ENCODE measurements around the gene NF2. TPM values are rescaled to one million over a fixed set of nuclear protein-coding genes. Genes with fewer than 3 reads are reported as not detected.

Gene NF2
- total RNA-seq, 2 donors from 2014 or later, result 45.7 to 51.4 TPM

DNA sequence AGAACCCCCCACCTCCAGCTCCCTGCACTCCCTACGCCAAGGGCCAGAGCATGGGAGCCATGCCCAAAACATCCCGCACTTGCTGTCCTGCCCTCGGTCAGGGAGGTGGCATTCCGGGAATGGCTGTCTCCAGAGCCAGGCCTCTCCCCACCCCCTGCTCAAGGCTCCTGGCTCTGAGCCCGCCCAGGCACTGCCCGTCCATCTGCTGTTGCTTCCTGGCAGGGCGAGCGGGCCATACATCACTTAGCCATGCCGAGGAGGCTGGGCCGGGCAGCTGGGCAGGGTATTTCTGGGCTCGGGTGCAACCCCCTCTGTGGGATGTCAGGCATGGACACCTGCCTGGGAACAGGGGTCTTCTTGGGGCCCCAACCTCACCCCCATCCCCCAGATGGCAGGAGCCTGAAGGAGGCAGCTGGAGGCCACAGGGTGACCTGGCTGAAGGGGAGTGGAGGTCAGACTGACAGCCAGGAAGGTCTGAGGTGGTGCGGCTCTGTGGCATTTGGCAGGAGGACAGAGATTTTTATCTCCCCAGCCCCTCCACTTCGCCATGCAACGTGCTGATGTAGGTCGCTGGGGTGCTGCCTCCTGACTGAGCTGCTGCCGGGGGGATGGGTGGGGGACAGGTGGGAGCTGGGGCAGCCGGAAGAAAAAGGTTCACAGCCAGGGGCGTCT is 107.6 kb downstream of the NF2 start:
- WGBS, 2 experiments (ENCODE audit: insufficient coverage in 1 of 2, insufficient read length in 1 of 2), result 78 to 88% methylated on average over 5 to 15 of the region's 18 CpGs
- Histone ChIP-seq H3K27ac (ENCODE audit: low read depth, low read length) (no peak overlapping the region), H3K4me3 (ENCODE audit: low read length) (no peak overlapping the region), H3K9me3 (ENCODE audit: control insufficient read depth, low read length) (no peaks in the 10 kb centered on the region), H3K27me3 (ENCODE audit: control insufficient read depth, insufficient read depth, low read length, poor library complexity, severe bottlenecking) (no peaks in the 10 kb centered on the region), H3K9ac (ENCODE audit: extremely low read depth, low read length, poor library complexity, severe bottlenecking) (no peak overlapping the region), H3K36me3 (ENCODE audit: control insufficient read depth, insufficient read depth, low read length) (no peaks in the 10 kb centered on the region), H3K4me1 (ENCODE audit: control insufficient read depth, insufficient read depth, low read length) (no peaks in the 10 kb centered on the region)
- no peak for TF ChIP-seq CTCF (conservative IDR thresholded peaks at IDR 0.05)
- no peaks in the 10 kb centered on the region for H3K9me3 Mint-ChIP-seq
- H3K36me3 Mint-ChIP-seq (ENCODE audit: low read depth), result no peaks in the 10 kb centered on the region
- no peak for DNase-seq
- H3K27ac Mint-ChIP-seq, result no peak overlapping the region
- H3K27me3 Mint-ChIP-seq (ENCODE audit: insufficient read depth), result peaks cover 25% of the 10 kb centered on the region
- H3K4me1 Mint-ChIP-seq, result no peaks in the 10 kb centered on the region
- no peak overlapping the region for H3K4me3 Mint-ChIP-seq

DNA sequence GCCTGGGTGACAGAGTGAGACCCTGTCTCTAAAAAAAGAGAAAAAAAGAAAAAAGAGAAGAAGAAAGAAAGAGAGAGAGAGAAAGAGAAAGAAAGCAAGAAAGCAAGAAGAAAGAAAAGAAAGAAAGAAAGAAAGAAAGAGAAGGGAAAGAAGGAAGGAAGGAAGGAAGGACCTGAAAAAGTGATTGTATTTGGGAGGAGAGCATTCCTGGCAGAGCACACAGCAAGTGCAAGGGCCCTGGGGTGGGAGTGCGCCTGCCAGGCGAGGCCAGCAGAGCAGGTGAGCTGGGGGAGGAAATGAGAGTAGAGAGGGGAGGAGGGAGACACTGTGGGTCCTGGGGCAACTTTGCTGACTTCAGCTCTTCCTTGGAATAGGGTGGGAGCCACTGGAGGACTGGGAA is 108.7 kb downstream of the NF2 start:
- Mint-ChIP-seq H3K27ac (no peak overlapping the region), H3K9me3 (no peaks in the 10 kb centered on the region), H3K36me3 (ENCODE audit: low read depth) (no peaks in the 10 kb centered on the region), H3K4me3 (no peak overlapping the region), H3K4me1 (no peaks in the 10 kb centered on the region), H3K27me3 (ENCODE audit: insufficient read depth) (peaks cover 19% of the 10 kb centered on the region)
- 90 to 93% methylated on average over 2 of the region's 2 CpGs for WGBS, 2 experiments (ENCODE audit: insufficient coverage in 1 of 2, insufficient read length in 1 of 2)
- Histone ChIP-seq H3K4me3 (ENCODE audit: low read length) (no peak overlapping the region), H3K36me3 (ENCODE audit: control insufficient read depth, insufficient read depth, low read length) (no peaks in the 10 kb centered on the region), H3K9me3 (ENCODE audit: control insufficient read depth, low read length) (no peaks in the 10 kb centered on the region), H3K27me3 (ENCODE audit: control insufficient read depth, insufficient read depth, low read length, poor library complexity, severe bottlenecking) (peaks cover 4% of the 10 kb centered on the region), H3K27ac (ENCODE audit: low read depth, low read length) (no peak overlapping the region), H3K4me1 (ENCODE audit: control insufficient read depth, insufficient read depth, low read length) (no peaks in the 10 kb centered on the region), H3K9ac (ENCODE audit: extremely low read depth, low read length, poor library complexity, severe bottlenecking) (no peak overlapping the region)
- no peak for DNase-seq
- TF ChIP-seq CTCF (conservative IDR thresholded peaks at IDR 0.05), result no peak

GRCh38 chr22:29713156-29713727 is 109.8 kb downstream of the NF2 start:
- H3K9me3 ChIP-seq (ENCODE audit: control insufficient read depth, low read length), result no peaks in the 10 kb centered on the region
- H3K27ac Mint-ChIP-seq, result no peak overlapping the region
- no peak overlapping the region for H3K9ac ChIP-seq (ENCODE audit: extremely low read depth, low read length, poor library complexity, severe bottlenecking)
- no peak for TF ChIP-seq CTCF (conservative IDR thresholded peaks at IDR 0.05)
- H3K36me3 Mint-ChIP-seq (ENCODE audit: low read depth), result no peaks in the 10 kb centered on the region
- no peak overlapping the region for H3K4me3 ChIP-seq (ENCODE audit: low read length)
- DNase-seq, result no peak
- no peak overlapping the region for H3K27ac ChIP-seq (ENCODE audit: low read depth, low read length)
- no peaks in the 10 kb centered on the region for H3K4me1 Mint-ChIP-seq
- H3K4me1 ChIP-seq (ENCODE audit: control insufficient read depth, insufficient read depth, low read length), result no peaks in the 10 kb centered on the region
- H3K27me3 ChIP-seq (ENCODE audit: control insufficient read depth, insufficient read depth, low read length, poor library complexity, severe bottlenecking), result peaks cover 15% of the 10 kb centered on the region
- no peaks in the 10 kb centered on the region for H3K36me3 ChIP-seq (ENCODE audit: control insufficient read depth, insufficient read depth, low read length)
- H3K4me3 Mint-ChIP-seq, result no peak overlapping the region
- peaks cover 24% of the 10 kb centered on the region for H3K27me3 Mint-ChIP-seq (ENCODE audit: insufficient read depth)
- WGBS, 2 experiments (ENCODE audit: insufficient coverage in 1 of 2, insufficient read length in 1 of 2), result 81% methylated on average over 6 to 8 of the region's 8 CpGs
- no peaks in the 10 kb centered on the region for H3K9me3 Mint-ChIP-seq
